ENCODE measurements around the gene CCDC40.

The CCDC40 gene

GRCh38 chr17:80002070-80002641 is 34.3 kb upstream of the CCDC40 start:
- DNase-seq, result no peak

- no peak for DNase-seq
Measured at GRCh38 chr17:80002690-80003490, 33.6 kb upstream of the CCDC40 start.

GRCh38 chr17:80003969-80004368 is 32.5 kb upstream of the CCDC40 start:
- no peak for DNase-seq

- DNase-seq, result peak; percentile 64
Measured at GRCh38 chr17:80005360-80006338, 30.8 kb upstream of the CCDC40 start.

DNA sequence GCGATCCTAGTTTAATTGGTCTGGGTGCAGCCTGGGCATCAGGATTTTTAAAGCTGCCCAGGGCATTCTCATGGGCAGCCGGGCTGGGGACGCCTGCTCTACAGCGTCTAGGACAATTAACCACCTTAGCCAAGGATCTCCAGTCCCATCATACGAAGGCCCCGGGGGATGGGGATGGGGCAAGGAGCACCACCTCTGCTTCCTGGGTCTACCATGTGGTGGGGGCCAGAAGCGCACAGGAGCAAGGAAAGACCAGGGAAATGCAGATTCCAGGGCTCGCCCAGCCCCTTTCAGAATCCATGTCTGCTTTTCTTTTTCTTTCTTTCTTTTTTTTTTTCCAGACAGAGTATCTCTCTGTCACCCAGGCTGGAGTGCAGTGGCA is 30.1 kb upstream of the CCDC40 start:
- no peak for DNase-seq

DNA sequence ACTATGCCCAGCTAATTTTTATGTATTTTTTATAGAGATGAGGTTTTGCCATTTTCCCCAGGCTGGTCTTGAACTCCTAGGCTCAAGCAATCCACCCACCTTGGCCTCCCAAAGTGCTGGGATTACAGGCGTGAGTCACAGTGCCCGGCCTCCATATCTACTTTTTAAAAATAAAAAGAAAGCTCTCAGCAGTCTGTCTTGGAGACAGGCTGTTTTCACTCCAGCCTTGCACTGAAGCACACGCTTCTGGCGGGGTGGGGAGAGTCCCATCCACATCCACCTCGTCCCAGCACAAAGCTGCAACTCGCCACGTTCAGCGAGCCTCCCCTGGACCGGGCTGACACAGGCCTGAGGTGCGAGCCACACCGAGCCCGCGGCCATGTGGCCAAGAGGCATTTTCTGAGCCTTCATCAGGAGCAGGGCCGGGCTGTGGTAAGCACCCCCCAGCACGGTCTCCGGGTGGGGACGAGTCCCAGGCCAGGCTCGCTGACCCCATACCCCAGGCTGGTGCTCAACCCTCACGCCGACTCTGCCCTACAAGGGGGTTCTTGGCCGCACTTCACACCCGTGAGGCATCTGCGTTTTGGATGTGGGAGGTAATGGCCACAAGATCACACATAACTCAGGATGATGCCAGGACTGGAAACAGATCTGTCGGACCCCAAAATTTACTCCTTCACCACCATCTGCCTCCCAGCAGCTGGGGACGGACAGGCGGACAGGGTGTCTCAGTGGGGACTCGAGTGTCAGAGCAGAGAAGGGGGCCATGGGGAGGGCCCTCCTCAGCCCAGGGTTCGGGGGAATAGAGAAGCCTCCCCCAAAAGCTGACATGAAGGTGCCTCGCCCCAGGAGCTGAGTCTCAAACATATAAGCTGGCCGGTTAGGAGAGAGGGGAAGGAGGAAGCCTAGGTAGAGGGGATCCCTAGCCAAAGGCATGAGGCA is 29.4 kb upstream of the CCDC40 start:
- no peak for DNase-seq

DNA sequence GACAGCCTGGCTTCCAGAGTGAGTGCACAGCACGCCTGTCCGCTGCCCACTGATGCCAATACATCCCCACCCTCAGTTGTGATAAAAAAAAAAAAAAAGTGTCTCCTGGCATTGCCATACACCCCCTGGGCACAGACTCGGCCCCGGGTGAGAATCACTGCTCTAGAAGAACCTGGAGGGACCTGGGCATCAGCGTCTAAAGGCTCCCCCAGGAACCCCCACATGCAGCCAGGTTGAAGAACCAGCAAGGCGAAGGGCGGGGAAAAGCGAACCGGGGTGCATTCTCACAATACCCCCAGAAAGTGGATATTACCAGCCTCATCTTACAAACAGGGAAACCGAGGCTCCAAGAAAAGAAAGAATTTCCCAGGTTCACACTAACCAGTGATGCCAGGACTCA is 28.5 kb upstream of the CCDC40 start:
- DNase-seq, result no peak

GRCh38 chr17:80008383-80008840 is 28.0 kb upstream of the CCDC40 start:
- peak; percentile 54 for DNase-seq

DNA sequence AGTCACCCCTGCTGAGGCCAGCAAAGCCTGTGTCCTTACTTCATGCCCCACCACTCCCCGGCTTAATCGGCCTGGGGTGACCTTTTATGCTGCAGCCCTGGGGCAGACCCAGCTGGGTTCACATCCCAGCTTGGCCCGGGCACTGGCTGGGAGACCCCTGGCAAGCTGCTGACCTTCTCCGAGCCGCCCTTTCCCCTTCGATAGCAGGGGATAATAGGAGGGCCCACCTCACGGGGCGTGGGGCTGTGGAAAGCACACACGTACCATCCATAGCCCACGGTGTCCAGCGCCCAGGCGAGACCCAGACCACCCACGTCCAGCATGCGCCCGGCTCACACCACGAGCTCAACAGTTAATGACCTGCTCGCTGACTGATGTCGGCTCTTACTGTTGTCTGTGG is 27.6 kb upstream of the CCDC40 start:
- no peak for DNase-seq

- no peak for DNase-seq
Measured at GRCh38 chr17:80009391-80010282, 26.8 kb upstream of the CCDC40 start.

- DNase-seq, result no peak
Measured at GRCh38 chr17:80010283-80010858, 26.1 kb upstream of the CCDC40 start.

DNA sequence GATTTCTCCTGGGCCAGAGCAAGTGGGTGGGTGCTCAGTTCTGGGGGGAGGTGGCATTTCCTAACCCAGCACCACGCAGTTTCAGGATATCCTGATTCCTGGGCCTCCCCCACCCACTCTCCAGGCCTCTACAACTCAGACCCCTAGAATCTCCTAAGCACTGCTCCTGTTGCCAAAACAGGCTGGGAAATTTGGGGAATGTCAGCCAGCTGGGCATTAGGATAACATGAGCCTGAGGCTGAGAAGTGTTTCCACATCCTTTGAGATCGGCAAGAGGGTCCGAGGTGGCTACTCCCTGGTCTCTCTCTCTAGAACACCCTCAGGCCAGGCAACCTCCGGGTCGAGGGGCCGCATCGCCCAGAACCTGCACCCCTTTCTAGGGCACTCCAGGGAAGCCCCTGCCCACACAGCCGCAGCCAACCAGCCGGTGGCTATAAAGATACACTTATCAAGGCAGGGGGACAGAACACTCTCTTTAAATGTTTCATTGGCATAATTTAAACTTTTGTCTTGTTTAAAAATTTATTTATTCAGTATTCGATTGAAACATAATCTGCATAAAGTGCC is 24.4 kb upstream of the CCDC40 start:
- no peak for DNase-seq

DNA sequence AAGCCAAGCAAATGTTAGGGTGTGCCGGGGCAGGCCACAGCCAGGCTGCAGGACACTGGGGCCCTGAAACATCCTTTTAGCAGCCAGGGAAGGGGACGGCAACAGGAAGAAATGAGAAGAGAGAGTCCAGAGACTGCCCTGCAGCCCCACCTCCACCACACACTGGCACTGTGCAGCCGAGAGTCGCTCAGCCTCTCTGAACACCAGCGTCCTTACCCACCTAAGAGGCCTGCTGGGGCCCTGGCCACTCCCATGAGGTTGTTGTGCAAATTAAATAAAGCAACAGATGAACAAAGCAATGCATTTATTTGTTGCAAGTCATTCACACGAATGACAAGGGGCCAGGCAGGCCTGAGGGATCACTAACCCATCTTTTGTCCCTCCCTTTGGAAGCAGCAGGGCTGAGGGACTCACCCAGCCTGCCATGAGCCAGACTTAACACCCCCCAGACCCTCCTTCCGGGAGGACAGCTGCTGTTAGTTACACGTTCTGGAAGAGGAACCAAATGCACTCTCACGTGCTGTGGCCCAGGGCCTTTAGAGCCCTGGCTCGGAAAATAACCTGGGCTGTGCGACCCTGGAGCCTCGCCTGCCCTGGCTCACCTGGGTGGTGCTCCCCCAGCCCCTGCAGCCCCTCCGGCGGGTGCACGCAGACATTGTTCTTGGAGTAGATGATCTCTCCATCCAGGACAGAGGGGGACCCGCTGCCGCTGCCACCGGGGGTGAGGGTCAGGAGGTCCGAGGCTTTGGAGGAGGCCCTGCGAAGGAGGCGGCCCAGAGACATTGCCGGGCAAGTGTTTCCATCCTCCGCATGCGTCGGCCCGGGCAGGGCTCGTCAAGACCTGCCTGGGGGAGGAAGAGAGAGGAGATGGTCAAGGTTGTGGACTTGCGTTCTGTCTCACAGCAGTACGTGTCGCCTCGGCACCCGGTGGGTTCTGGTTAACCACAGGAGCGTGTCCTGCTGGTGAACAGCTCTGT is 23.4 kb upstream of the CCDC40 start:
- DNase-seq, result no peak

GRCh38 chr17:80017226-80018010 is 19.0 kb upstream of the CCDC40 start:
- no peak for DNase-seq

- no peak for DNase-seq
Measured at GRCh38 chr17:80018917-80019651, 17.4 kb upstream of the CCDC40 start.

DNA sequence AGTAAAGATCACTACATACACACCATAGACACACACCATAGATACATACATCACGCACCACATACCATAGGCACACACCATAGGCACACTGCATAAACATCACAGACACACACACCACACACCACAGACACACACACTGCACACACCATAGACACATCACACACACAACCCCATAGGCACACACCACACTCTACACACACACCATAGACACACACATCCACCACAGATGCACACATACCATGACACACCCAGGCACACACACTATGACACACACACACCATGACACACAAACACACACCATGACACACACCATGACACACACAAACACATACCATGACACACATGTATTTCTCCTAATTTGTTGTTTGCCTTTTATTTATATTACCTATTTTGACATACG is 14.8 kb upstream of the CCDC40 start:
- no peak for DNase-seq

DNA sequence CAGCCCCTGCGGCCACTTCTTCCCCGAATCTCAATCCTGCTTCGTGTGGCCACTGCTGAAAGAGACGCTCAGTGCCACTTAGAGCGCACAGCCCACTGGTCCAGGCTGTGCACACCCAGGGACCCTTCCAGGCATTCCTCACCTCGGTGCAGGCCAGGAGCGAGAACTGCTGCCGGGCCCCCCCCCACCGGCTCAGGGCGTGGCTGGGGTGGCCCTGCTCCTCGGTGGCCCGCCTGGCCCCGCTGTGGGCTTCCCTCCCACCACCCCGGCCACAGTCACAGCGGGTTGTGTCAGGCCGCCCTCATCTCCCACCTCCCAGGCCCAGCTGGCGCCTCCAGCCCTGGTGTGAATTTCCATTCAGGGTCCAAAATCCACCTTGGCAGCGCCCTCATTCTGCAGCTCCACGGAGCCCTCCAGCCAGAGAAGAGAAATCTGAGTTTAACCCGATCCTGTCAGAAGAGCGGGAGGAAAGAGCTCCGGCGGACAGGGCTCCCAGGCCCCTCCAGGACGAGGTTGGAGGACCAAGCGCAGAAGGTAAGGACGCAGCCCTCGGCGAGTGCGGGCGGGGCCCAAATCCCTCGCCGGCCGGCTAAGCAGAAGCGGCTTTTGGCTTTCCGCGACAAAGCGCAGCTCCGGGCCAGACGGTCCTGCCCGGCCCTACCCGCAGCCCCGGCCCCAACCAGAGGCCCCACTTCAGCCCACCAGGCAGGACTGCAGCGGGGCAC is 12.8 kb upstream of the CCDC40 start:
- no peak for DNase-seq
